Adrenal gland (tissue), 12 donors: Measurements from ENCODE around the gene BSPH1. TPM values are rescaled to one million over a fixed set of nuclear protein-coding genes. Genes with fewer than 3 reads are reported as not detected.

Experiments
- DNase-seq, 7 donors: peaks; one replicate each; pipeline ENCODE4 v3.0.0-alpha.2; 2019 to 2020
- H3K27ac ChIP-seq, 5 donors: fragments of 200-600 bp; sonication (generic) in 4 of 5; 1 replicate in 3 of 5; 2 replicates in 2 of 5; pipeline versions ENCODE4 v1.5.1 to v1.8.0; 2016 to 2020; ENCODE audit warnings: mild to moderate bottlenecking in 1 of 5
- H3K27me3 ChIP-seq: fragments of 200-600 bp; 2 replicates; pipeline ENCODE4 v1.8.0; 2021
- H3K36me3 ChIP-seq, 2 donors: fragments of 200-600 bp; replicated peaks in 1 of 2; 1 replicate in 1 of 2; 2 replicates in 1 of 2; pipeline versions ENCODE4 v1.5.1 to v1.8.0; 2018 to 2022
- H3K4me1 ChIP-seq, 2 donors: fragments of 200-600 bp; replicated peaks in 1 of 2; 1 replicate in 1 of 2; 2 replicates in 1 of 2; pipeline versions ENCODE4 v1.5.1 to v1.8.0; 2018 to 2021
- H3K4me3 ChIP-seq, 4 donors: fragments of 200-600 bp; sonication (generic) in 3 of 4; one replicate each; pipeline ENCODE4 v1.5.1; 2016 to 2018
- H3K9me3 ChIP-seq, 3 donors: fragments of 200-600 bp; sonication (generic) in 1 of 3; replicated peaks in 1 of 3; 1 replicate in 2 of 3; 2 replicates in 1 of 3; pipeline versions ENCODE4 v1.5.1 to v1.8.0; 2016 to 2021
- POLR2A ChIP-seq, 2 donors: fragments of 450-650 bp; IDR thresholded peaks; one replicate each; pipeline ENCODE4 v1.6.1; 2017; ENCODE audit warnings: antibody characterized with exemption in 2 of 2, mild to moderate bottlenecking in 2 of 2, moderate library complexity in 1 of 2
- WGBS, 4 donors: extraction: QIAGEN DNeasy Blood & Tissue Kit in 2 of 4; methylation state at CpG; one replicate each; pipeline versions ENCODE4 v1.1.5 to v1.1.7; 2013 to 2017; 5-methylcytosine and 5-hydroxymethylcytosine counted together
- intact Hi-C, 2 donors: fragments of 100-400 bp; cut with DNase I; formaldehyde crosslinking; loops; one replicate each; pipeline versions ENCODE4 v1.14.1 to v1.15.0; 2022 to 2023
- polyA plus RNA-seq, 3 donors: library from polyadenylated mRNA; stranded (reverse); fragments of 200-250 nt in 2 of 3; fragments of 350-450 nt in 1 of 3; fragmentation: Illumina TruSeq in 1 of 3; extraction: RNeasy Lipid Tissue Mini Kit (QIAGEN cat#74804) in 1 of 3; gene quantifications; one replicate each; pipeline ENCODE4 v1.2.3, GENCODE V29; 2013 to 2014
- total RNA-seq, 9 donors: library from RNA; depleted of rRNA in 4 of 9; stranded (reverse); fragments of >200 nt in 4 of 9; fragments of 120-200 nt in 1 of 9; fragmentation: NEBNext Ultra II Directional in 1 of 9; extraction: Animal tissue kit (Norgen Biotek cat#: 25700) in 1 of 9; gene quantifications; one replicate each; pipeline versions ENCODE4 v1.1.0 to v1.2.4, GENCODE V29; 2013 to 2023
- TF ChIP-seq, protein P1 (sequence below), 6 experiments: fragments of 450-650 bp in 4 of 6; fragments of 200-600 bp in 2 of 6; sonication (generic) in 1 of 6; IDR thresholded peaks; 1 replicate in 5 of 6; 2 replicates in 1 of 6; pipeline versions ENCODE4 v1.5.1 to v1.8.0; 2016 to 2021; ENCODE audit warnings: antibody characterized with exemption in 6 of 6, mild to moderate bottlenecking in 2 of 6, moderate library complexity in 1 of 6
- donor health status: healthy with polysubstance abuse.
- donor health status: Bipolar disorder and iron deficiency.
- donor health status: DM: yes; HTN: yes; CAD: no.
- donor health status: DM: no; HTN: no; CAD: no.
- donor health status: DM: no; HTN: no; CAD: no.
- donor health status: DM: yes; HTN: yes; CAD: no.

BSPH1 gene
- total and polyA plus RNA-seq, 12 donors = not detected

DNA sequence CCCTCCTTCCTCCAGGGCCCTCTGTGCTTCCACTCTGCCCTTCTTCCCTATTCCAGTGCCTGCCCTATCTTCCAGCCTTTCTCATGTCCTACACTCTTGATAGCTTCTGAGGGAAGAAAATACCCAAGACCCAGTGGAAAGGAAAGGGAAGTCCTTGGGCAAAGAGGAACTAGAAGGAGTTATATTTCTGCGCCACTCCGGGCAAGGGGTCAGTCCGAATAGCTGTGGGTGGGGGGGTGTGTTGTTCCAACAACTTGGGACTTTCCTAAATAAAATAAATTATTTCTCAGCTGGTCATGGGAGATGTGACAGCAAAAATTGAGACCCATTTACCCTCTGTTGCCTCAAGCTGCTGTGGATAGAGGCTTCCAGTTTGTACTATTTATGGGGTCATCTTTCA, 28.7 kb upstream of the BSPH1 start:
- Histone ChIP-seq H3K36me3 (no peaks in the 10 kb centered on the region), H3K9me3 (no peaks in the 10 kb centered on the region), H3K27me3 (peaks cover 2% of the 10 kb centered on the region), H3K27ac (no peak overlapping the region), H3K4me3 (no peak overlapping the region), H3K4me1 (no peaks in the 10 kb centered on the region)
- intact Hi-C loops = no loop called here
- TF ChIP-seq POLR2A (IDR thresholded peaks at IDR 0.05) = no peak
- TF ChIP-seq, protein P1, sequence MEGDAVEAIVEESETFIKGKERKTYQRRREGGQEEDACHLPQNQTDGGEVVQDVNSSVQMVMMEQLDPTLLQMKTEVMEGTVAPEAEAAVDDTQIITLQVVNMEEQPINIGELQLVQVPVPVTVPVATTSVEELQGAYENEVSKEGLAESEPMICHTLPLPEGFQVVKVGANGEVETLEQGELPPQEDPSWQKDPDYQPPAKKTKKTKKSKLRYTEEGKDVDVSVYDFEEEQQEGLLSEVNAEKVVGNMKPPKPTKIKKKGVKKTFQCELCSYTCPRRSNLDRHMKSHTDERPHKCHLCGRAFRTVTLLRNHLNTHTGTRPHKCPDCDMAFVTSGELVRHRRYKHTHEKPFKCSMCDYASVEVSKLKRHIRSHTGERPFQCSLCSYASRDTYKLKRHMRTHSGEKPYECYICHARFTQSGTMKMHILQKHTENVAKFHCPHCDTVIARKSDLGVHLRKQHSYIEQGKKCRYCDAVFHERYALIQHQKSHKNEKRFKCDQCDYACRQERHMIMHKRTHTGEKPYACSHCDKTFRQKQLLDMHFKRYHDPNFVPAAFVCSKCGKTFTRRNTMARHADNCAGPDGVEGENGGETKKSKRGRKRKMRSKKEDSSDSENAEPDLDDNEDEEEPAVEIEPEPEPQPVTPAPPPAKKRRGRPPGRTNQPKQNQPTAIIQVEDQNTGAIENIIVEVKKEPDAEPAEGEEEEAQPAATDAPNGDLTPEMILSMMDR (IDR thresholded peaks at IDR 0.05) = no peak
- DNase-seq = no peak
- 64 to 79% (median 74%) methylated on average over 3 of the region's 3 CpGs for WGBS, 4 donors

DNA sequence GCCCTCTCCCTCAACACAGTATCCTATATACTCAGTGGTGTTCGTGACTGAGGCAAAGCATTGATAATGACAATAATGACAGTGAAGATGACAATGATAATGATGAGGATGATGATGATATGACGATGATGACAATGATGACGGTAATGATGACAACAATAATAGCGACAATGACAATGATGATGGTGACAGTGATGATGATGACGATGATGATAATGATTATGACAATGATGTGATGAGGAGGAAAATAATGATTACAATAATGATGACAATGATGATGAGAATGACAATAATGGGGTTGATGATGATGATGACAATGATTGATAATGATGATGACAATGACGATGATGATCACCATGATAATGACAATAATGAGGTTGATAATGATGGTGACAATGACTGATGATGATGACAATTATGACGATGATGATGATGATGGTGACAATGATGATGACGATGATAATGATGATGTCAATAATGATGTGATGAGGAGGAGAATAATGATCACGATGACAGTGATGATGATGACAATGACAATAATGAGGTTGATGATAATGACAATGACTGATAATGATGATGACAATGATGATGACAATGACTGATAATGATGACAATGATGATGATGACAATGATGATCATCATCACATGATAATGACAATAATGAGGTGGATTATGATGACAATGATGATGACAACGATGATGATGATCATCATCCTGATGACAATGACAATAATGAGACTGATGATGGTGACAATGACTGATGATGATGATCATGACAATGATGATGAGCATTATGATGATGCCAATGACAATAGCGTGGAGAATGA, 19.2 kb upstream of the BSPH1 start:
- intact Hi-C loops = no loop called here

GRCh38 chr19:48006762-48007161, 14.8 kb upstream of the BSPH1 start:
- intact Hi-C loops = no loop called here
- TF ChIP-seq, protein P1 (IDR thresholded peaks at IDR 0.05) = no peak
- no peak for TF ChIP-seq POLR2A (IDR thresholded peaks at IDR 0.05)
- WGBS, 4 donors = 74 to 82% (median 76%) methylated on average over 6 of the region's 6 CpGs
- Histone ChIP-seq H3K4me3 (no peak overlapping the region), H3K36me3 (no peaks in the 10 kb centered on the region), H3K9me3 (no peaks in the 10 kb centered on the region), H3K27ac (no peak overlapping the region), H3K4me1 (no peaks in the 10 kb centered on the region), H3K27me3 (no peaks in the 10 kb centered on the region)
- DNase-seq = no peak

More for the DNA sequence above, 19.2 kb upstream of the BSPH1 start:
- no peaks in the 10 kb centered on the region for H3K9me3 ChIP-seq
- no peaks in the 10 kb centered on the region for H3K36me3 ChIP-seq
- no peak overlapping the region for H3K4me3 ChIP-seq
- H3K27me3 ChIP-seq = peaks cover 6% of the 10 kb centered on the region
- 85 to 90% (median 88%) methylated on average over 11 of the region's 11 CpGs for WGBS, 4 donors
- TF ChIP-seq, protein P1 (IDR thresholded peaks at IDR 0.05) = no peak
- TF ChIP-seq POLR2A (IDR thresholded peaks at IDR 0.05) = no peak
- DNase-seq = no peak
- H3K27ac ChIP-seq = no peak overlapping the region
- no peaks in the 10 kb centered on the region for H3K4me1 ChIP-seq

- intact Hi-C loops = no loop called here
- Histone ChIP-seq H3K4me1 (no peaks in the 10 kb centered on the region), H3K27me3 (no peaks in the 10 kb centered on the region), H3K4me3 (no peak overlapping the region), H3K36me3 (no peaks in the 10 kb centered on the region), H3K9me3 (no peaks in the 10 kb centered on the region), H3K27ac (no peak overlapping the region)
- DNase-seq = no peak
- 71 to 83% (median 76%) methylated on average over 5 to 6 of the region's 6 CpGs for WGBS, 4 donors
- no peak for TF ChIP-seq POLR2A (IDR thresholded peaks at IDR 0.05)
- TF ChIP-seq, protein P1 (IDR thresholded peaks at IDR 0.05) = no peak
Observed at GRCh38 chr19:48004236-48004635, 12.3 kb upstream of the BSPH1 start.
